ENCODE measurements around the gene ALDOB. TPM values are rescaled to one million over a fixed set of nuclear protein-coding genes. Genes with fewer than 3 reads are reported as not detected.

ALDOB gene
- total and polyA plus RNA-seq, 2 of the 13 experiments (the other 11 are each of a cell fraction or from before 2014, with no cell fraction given) = 0.29 to 0.97 TPM

- TF ChIP-seq TRIM22 (IDR thresholded peaks at IDR 0.05) (no peak), TAF1 (CRISPR knock-in tag; IDR thresholded peaks at IDR 0.05) (peak; percentile 94), SP4 (CRISPR knock-in tag; IDR thresholded peaks at IDR 0.05) (peak; percentile 68; the same call in 1 of the 2 replicates), GTF3A (CRISPR knock-in tag; conservative IDR thresholded peaks at IDR 0.05) (0 out of 2 replicates have a peak, but pooled peaks have one; percentile 20), ZFP41 (CRISPR knock-in tag; IDR thresholded peaks at IDR 0.05; ENCODE audit: borderline replicate concordance) (no peak), TGIF2 (CRISPR knock-in tag; IDR thresholded peaks at IDR 0.05) (peak; percentile 83), SP1 (IDR thresholded peaks at IDR 0.05) (no peak), SP1 (CRISPR knock-in tag; IDR thresholded peaks at IDR 0.05) (peak; percentile 31; the same call in 1 of the 2 replicates), NFRKB (IDR thresholded peaks at IDR 0.05) (peak; percentile 84; the same call in 1 of the 2 replicates), PLSCR1 (CRISPR knock-in tag; IDR thresholded peaks at IDR 0.05; ENCODE audit: borderline replicate concordance) (0 out of 2 replicates have a peak, but pooled peaks have one; percentile 9), ZNF329 (CRISPR knock-in tag; IDR thresholded peaks at IDR 0.05; ENCODE audit: low read depth) (no peak), REPIN1 (CRISPR knock-in tag; IDR thresholded peaks at IDR 0.05; ENCODE audit: borderline replicate concordance, low read depth) (peak; percentile 87), HDAC1 (CRISPR knock-in tag; IDR thresholded peaks at IDR 0.05) (peak; percentile 73), EEA1 (CRISPR knock-in tag; IDR thresholded peaks at IDR 0.05; ENCODE audit: borderline replicate concordance) (no peak), ZNF781 (CRISPR knock-in tag; IDR thresholded peaks at IDR 0.05; ENCODE audit: borderline replicate concordance, not compliant biosample characterization) (peak; percentile 81), BRF2 (CRISPR knock-in tag; IDR thresholded peaks at IDR 0.05) (peak; percentile 93), ZNF10 (CRISPR knock-in tag; IDR thresholded peaks at IDR 0.05; ENCODE audit: borderline replicate concordance, low read depth) (no peak), ZNF512 (CRISPR knock-in tag; IDR thresholded peaks at IDR 0.05) (no peak), PCBP1 (IDR thresholded peaks at IDR 0.05; ENCODE audit: borderline replicate concordance, low read depth, low read length) (peak; percentile 75; the same call in 1 of the 2 replicates)
- TF ChIP-seq, protein P1, sequence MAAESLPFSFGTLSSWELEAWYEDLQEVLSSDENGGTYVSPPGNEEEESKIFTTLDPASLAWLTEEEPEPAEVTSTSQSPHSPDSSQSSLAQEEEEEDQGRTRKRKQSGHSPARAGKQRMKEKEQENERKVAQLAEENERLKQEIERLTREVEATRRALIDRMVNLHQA (CRISPR knock-in tag; IDR thresholded peaks at IDR 0.05) = no peak
- TF ChIP-seq, protein P2, sequence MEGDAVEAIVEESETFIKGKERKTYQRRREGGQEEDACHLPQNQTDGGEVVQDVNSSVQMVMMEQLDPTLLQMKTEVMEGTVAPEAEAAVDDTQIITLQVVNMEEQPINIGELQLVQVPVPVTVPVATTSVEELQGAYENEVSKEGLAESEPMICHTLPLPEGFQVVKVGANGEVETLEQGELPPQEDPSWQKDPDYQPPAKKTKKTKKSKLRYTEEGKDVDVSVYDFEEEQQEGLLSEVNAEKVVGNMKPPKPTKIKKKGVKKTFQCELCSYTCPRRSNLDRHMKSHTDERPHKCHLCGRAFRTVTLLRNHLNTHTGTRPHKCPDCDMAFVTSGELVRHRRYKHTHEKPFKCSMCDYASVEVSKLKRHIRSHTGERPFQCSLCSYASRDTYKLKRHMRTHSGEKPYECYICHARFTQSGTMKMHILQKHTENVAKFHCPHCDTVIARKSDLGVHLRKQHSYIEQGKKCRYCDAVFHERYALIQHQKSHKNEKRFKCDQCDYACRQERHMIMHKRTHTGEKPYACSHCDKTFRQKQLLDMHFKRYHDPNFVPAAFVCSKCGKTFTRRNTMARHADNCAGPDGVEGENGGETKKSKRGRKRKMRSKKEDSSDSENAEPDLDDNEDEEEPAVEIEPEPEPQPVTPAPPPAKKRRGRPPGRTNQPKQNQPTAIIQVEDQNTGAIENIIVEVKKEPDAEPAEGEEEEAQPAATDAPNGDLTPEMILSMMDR (CRISPR knock-in tag; IDR thresholded peaks at IDR 0.05) = 0 out of 2 replicates have a peak, but pooled peaks have one; percentile 32
Measured at GRCh38 chr9:101398068-101398929, 37.3 kb downstream of the ALDOB start, which contains the start of the genes MRPL50 and ZNF189 (continued).
